Naive thymus-derived CD8-positive, alpha-beta T cell (primary cell): Measurements from ENCODE around the gene SERAC1. TPM values are rescaled to one million over a fixed set of nuclear protein-coding genes. Genes with fewer than 3 reads are reported as not detected.

Experiments used
- ATAC-seq, 2 donors: fragments of 150-1000 bp; cut with Tn5 transposase in 1 of 2; sonication (Bioruptor Pico), chemical (Tn5 transposase) in 1 of 2; 1 replicate in 1 of 2; 2 replicates in 1 of 2; pipeline ENCODE4 v1.10.0; 2021; ENCODE audit warnings: mild to moderate bottlenecking in 2 of 2, moderate library complexity in 2 of 2
- POLR2A ChIA-PET: fragments of 350-600 bp; sonication (Branson Sonifier 250); formaldehyde crosslinking; loops from one replicate; lab custom pipeline; 2021; ENCODE audit warnings: antibody characterized with exemption; lab: Charles Lee
- DNase-seq, 10 donors: peaks; one replicate each; pipeline versions ENCODE4 v3.0.0 to v3.0.0-alpha.2; 2020 to 2022
- H3K27ac Mint-ChIP-seq, 10 donors: one replicate each; pipeline ENCODE4 v1.8.0; 2020 to 2022; ENCODE audit warnings: mild to moderate bottlenecking in 10 of 10, mixed read lengths in 10 of 10, moderate library complexity in 4 of 10, inconsistent platforms in 1 of 10
- H3K27me3 Mint-ChIP-seq, 5 donors: one replicate each; pipeline ENCODE4 v1.8.0; 2021 to 2022; ENCODE audit warnings: mixed read lengths in 5 of 5
- H3K36me3 Mint-ChIP-seq, 3 donors: one replicate each; pipeline ENCODE4 v1.8.0; 2020 to 2022; ENCODE audit warnings: mixed read lengths in 3 of 3, mild to moderate bottlenecking in 2 of 3, inconsistent platforms in 1 of 3
- H3K4me1 Mint-ChIP-seq, 4 donors: one replicate each; pipeline ENCODE4 v1.8.0; 2021 to 2022; ENCODE audit warnings: mixed read lengths in 4 of 4
- H3K4me3 Mint-ChIP-seq, 10 donors: one replicate each; pipeline ENCODE4 v1.8.0; 2020 to 2022; ENCODE audit warnings: mild to moderate bottlenecking in 10 of 10, mixed read lengths in 10 of 10, moderate library complexity in 6 of 10, inconsistent platforms in 1 of 10
- H3K9me3 Mint-ChIP-seq, 9 donors: one replicate each; pipeline ENCODE4 v1.8.0; 2020 to 2022; ENCODE audit warnings: mixed read lengths in 9 of 9, mild to moderate bottlenecking in 3 of 9, inconsistent platforms in 1 of 9, moderate library complexity in 1 of 9
- polyA plus RNA-seq, 3 donors: library from polyadenylated mRNA; unstranded; fragments of 300-500 nt; fragmentation: Illumina TruSeq; gene quantifications; one replicate each; pipeline ENCODE4 v1.2.3, GENCODE V29; 2021
- total RNA-seq, 8 experiments: library from RNA in 2 of 8; stranded (reverse) in 2 of 8; gene quantifications; one replicate each; pipeline ENCODE4 v1.2.3 and lab custom pipeline; 2021 to 2026

SERAC1 gene
- total and polyA plus RNA-seq, 5 experiments from 2014 or later: 2.1 to 3.8 (median 3.2) TPM

DNA sequence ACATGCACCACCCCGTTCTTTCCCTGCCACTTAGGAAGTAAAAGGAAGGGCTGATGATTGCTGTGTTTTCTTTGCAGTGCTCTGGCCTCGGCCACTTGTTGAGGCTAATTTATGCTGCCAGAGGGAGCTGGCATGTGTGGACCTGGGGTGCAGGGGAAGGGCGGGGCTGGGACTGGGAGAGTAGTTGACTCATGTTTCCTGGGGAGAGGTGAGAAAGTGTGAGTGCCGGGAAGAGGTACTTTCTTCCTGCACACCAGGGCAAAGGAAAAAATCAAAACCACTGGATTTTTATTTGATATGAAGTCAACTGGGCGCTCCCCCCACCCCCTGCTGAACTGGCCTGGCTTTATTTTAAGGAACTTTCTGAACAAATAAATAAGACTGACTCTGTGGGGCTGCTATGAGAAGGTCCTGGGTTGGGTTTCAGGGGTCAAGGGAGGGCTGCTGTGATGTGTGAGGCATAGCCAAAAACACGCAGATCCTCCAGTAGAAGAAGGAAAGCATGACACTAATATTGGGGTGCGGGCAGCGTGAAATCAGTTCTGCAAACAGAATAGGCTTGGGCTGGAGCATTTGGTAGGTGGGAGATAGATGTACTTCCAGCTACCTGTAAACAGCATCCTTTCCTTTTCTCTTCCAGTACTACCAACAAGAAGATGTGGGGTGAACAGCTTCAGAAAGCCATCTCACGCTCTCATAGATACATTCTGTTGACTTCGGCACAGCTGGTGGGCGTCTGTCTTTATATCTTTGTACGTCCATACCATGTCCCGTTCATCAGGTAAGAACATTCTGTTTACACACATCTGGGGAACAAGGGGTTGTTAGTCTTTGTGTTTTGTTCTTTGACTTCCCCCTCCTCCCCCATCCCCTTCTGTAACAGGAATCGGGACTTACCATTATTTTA is 98.9 kb downstream of the SERAC1 start:
- Mint-ChIP-seq H3K9me3 (no peaks in the 10 kb centered on the region), H3K4me1 (peaks cover 4 to 11% (median 9%) of the 10 kb centered on the region in 4 donors), H3K27ac (peak overlapping the region in 9 of 10 donors; percentile 5 to 89 (median 64)), H3K4me3 (no peak overlapping the region), H3K27me3 (no peaks in the 10 kb centered on the region), H3K36me3 (peaks cover 0 to 71% (median 5%) of the 10 kb centered on the region in 3 donors)
- no peak for ATAC-seq
- POLR2A ChIA-PET: interaction anchor here (0.5 to 3.0 kb wide), 3 partner anchors 9 to 40 kb away, joined by 3 to 7 read pairs (median 3); no protein-coding TSS in a partner anchor
- DNase-seq: no peak

DNA sequence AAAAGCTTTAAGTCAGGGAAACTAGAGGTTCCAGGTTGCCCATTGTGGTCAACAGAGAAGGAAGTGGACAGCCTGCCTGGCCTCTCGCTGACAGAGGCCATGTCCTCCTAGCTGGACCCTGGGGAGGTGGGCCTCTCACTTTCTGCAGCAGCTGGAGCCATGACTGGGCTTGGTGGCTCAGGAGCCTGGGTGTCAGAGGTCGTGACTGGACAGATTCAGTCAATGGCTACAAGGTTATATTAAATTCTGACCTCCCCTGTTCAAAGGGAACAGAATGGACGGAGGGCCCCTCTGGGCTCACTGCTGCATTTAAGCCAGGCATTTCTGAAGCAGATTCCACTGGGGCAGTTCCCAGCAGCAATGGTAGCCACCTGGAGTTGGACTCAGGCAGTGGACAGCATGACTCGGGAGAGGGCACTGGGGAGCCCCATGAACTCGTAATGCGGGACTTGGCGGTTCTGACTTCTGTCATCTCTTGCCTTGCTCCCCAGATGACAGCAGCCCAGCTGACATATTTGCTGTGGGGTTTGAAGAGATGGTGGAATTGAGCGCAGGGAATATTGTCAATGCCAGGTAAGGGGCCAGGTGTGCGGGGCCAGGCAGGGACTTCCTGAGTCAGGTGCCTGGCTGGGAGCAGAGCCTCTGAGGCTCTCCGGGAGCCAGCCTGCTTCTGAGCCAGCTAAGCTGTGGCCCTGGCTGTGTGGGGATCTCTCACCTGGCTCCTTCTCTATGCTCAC is 99.7 kb downstream of the SERAC1 start:
- H3K27me3 Mint-ChIP-seq: no peaks in the 10 kb centered on the region
- ATAC-seq: no peak
- H3K36me3 Mint-ChIP-seq: peaks cover 0 to 72% (median 2%) of the 10 kb centered on the region in 3 donors
- H3K27ac Mint-ChIP-seq: peak overlapping the region in 6 of 10 donors; percentile 56 to 78 (median 67)
- POLR2A ChIA-PET: interaction anchor here (0.6 kb wide), 1 partner anchor 110 kb away, joined by 3 read pairs; no protein-coding TSS in a partner anchor
- peaks cover 4 to 11% (median 8%) of the 10 kb centered on the region in 4 donors for H3K4me1 Mint-ChIP-seq
- H3K9me3 Mint-ChIP-seq: no peaks in the 10 kb centered on the region
- DNase-seq: peak in 1 of 10 donors; percentile 16
- H3K4me3 Mint-ChIP-seq: peak overlapping the region in 1 of 10 donors; percentile 51

DNA sequence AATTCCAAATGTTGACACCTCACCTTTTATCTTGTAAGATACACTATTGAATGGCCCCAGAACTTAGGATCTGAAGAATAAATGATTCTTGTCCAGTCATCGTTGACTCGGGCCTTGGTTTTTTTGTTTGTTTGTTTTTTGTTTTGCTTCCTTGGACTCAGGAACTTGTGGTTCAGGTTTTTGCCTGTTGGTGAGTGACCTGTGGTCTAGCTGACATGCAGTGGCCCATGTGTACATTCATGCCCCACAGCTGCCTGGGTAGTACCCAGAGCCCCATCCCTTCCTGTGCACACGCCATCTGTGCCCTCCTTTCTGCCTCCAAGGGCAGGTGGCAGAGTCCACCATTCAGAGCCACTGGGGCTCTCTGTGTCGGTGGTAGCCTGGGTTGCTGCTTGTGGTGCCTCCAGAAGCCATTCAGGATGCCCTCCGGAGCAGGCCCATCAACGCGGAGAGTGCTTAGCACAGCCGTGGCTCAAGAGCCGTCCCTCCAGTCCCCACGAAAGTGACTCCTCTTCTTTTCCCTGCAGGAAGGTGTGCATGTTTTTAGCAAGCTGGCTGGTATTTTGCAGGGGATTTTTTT is 100.5 kb downstream of the SERAC1 start:
- Mint-ChIP-seq H3K36me3 (peaks cover 0 to 76% (median 4%) of the 10 kb centered on the region in 3 donors), H3K9me3 (no peaks in the 10 kb centered on the region), H3K4me3 (no peak overlapping the region), H3K27ac (peak overlapping the region in 3 of 10 donors; percentile 28 to 68 (median 66)), H3K27me3 (no peaks in the 10 kb centered on the region), H3K4me1 (peaks cover 4 to 11% (median 8%) of the 10 kb centered on the region in 4 donors)
- ATAC-seq (no peak), DNase-seq (peak in 1 of 10 donors; percentile 19)
- POLR2A ChIA-PET: interaction anchor here (0.6 to 1.6 kb wide), 2 partner anchors 77 to 109 kb away, joined by 3 to 4 read pairs; no protein-coding TSS in a partner anchor

DNA sequence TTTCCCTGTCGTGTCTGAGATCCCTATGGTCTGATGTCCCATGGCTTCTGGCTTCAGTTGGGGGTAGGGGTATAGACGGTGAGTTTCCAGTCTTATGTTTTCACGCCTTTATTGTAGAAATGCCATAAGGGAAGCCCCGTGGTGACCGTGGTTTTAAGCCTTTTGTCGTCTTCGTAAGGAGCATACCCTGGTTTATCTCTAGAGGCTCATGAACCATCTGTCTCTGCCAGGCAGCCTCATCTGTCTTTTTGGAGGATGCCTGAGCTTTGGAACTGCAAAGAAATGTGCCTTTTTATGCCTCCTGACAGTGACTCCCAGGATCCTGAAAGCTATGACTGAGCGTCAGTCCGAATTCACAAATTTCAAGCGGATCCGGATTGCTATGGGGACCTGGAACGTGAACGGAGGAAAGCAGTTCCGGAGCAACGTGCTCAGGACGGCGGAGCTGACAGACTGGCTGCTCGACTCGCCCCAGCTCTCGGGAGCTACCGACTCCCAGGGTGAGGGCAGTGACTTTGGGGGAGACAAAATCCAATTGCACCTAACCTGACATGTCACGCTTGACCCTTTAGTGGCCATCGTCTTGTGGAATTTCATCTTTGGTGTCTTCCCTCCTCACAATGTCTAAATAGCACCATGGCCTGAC is 101.8 kb downstream of the SERAC1 start:
- Mint-ChIP-seq H3K27me3 (no peaks in the 10 kb centered on the region), H3K36me3 (peaks cover 0 to 71% (median 13%) of the 10 kb centered on the region in 3 donors), H3K4me1 (peaks cover 0 to 5% (median 1%) of the 10 kb centered on the region in 4 donors), H3K27ac (peak overlapping the region in 4 of 10 donors; percentile 41 to 62 (median 42)), H3K4me3 (no peak overlapping the region), H3K9me3 (no peaks in the 10 kb centered on the region)
- DNase-seq (no peak), ATAC-seq (no peak)
- POLR2A ChIA-PET: interaction anchor here (1.6 kb wide), 1 partner anchor 76 kb away, joined by 4 read pairs; no protein-coding TSS in a partner anchor

DNA sequence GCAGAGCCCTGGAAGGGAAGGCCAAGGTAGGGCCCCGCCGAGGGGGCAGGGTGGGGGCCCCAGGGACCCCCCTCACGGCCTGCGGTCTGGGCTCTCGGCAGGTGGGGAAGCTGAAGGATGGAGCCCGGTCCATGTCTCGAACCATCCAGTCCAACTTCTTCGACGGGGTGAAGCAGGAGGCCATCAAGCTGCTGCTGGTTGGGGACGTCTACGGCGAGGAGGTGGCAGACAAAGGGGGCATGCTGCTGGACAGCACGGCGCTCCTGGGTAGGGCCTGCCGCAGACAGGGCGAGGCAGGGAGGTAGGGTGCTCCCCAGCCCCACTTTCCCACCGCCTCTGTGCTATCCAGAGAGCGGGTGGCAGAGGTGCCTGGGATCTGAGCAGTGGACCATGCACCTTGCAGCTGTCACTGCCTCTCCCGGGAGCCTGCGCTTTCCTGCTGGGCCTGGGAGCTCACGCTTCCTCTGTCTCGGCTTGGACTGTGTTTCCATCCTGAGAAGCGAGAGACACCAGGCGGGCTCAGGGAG is 103.3 kb downstream of the SERAC1 start:
- H3K27ac Mint-ChIP-seq: peak overlapping the region in 1 of 10 donors; percentile 52
- peaks cover 0 to 11% (median 8%) of the 10 kb centered on the region in 4 donors for H3K4me1 Mint-ChIP-seq
- H3K9me3 Mint-ChIP-seq: no peaks in the 10 kb centered on the region
- H3K4me3 Mint-ChIP-seq: no peak overlapping the region
- no peaks in the 10 kb centered on the region for H3K27me3 Mint-ChIP-seq
- peaks cover 0 to 58% (median 13%) of the 10 kb centered on the region in 3 donors for H3K36me3 Mint-ChIP-seq
- ATAC-seq (no peak), DNase-seq (no peak)
- POLR2A ChIA-PET: interaction anchor here (1.3 kb wide), 1 partner anchor 16 kb away, joined by 3 read pairs; no protein-coding TSS in a partner anchor

DNA sequence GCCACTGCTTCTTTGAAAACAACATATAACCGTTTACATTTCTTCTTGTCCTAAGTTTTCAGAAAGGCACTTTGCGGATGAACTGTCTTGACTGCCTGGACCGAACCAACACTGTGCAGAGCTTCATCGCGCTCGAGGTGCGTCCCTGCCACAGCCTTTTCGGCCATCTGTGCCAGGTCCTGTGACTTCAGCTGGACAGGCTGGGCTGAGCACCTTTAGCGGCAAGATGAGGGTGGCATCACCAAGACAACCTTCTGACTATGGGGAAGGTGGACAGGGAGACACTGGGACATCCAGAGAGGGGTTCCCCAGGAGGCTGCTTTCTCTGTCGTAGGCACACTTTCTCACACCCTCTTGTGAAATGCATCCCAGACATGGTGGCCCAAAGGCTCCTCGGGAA is 104.3 kb downstream of the SERAC1 start:
- POLR2A ChIA-PET: interaction anchor here (0.8 kb wide), 1 partner anchor 80 kb away, joined by 3 read pairs; no protein-coding TSS in a partner anchor
- Mint-ChIP-seq H3K4me3 (no peak overlapping the region), H3K36me3 (peaks cover 0 to 49% (median 11%) of the 10 kb centered on the region in 3 donors), H3K9me3 (no peaks in the 10 kb centered on the region), H3K27ac (peak overlapping the region in 1 of 10 donors; percentile 62), H3K4me1 (peaks cover 0 to 14% (median 9%) of the 10 kb centered on the region in 4 donors), H3K27me3 (no peaks in the 10 kb centered on the region)
- DNase-seq (no peak), ATAC-seq (no peak)

DNA sequence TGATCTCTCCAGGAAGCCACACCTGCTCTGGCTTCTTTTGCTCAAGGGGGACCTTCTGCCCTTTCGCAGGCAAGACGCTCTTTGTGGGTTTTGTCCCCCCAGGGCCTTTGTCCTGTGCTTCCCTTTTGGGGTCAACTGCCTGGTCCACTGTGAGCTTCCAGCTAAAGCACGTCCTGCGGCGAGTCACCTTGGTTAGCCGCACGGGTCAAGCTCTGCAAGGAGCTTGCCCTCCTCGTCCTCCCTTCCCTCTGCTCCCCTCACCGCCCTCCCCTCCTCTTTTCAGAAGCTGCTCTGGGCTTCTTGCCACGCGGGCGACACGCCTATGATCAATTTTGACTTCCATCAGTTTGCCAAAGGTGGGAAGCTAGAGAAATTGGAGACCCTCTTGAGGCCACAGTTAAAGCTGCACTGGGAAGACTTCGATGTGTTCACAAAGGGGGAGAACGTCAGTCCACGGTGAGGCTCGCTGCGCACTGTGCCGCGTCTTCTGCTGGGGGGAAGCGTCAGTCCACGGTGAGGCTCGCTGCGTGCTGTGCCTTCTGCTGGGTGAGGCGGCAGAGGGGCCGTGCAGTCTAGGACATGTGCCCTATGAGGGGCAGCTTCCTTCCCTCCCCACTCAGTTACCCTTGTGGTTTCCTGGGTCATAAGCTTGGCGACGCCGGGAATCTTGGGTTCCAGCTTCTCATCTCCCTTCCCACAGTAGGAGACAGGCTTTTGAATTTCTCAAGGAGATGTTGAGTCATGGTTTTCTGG is 106.2 kb downstream of the SERAC1 start:
- DNase-seq (no peak), ATAC-seq (no peak)
- POLR2A ChIA-PET: interaction anchor here (1.4 kb wide), 1 partner anchor 13 kb away, joined by 5 read pairs; no protein-coding TSS in a partner anchor
- Mint-ChIP-seq H3K36me3 (peaks cover 0 to 35% (median 11%) of the 10 kb centered on the region in 3 donors), H3K27ac (peak overlapping the region in 4 of 10 donors; percentile 59 to 81 (median 69)), H3K4me1 (peaks cover 8 to 26% (median 23%) of the 10 kb centered on the region in 4 donors), H3K27me3 (no peaks in the 10 kb centered on the region), H3K4me3 (no peak overlapping the region), H3K9me3 (no peaks in the 10 kb centered on the region)

DNA sequence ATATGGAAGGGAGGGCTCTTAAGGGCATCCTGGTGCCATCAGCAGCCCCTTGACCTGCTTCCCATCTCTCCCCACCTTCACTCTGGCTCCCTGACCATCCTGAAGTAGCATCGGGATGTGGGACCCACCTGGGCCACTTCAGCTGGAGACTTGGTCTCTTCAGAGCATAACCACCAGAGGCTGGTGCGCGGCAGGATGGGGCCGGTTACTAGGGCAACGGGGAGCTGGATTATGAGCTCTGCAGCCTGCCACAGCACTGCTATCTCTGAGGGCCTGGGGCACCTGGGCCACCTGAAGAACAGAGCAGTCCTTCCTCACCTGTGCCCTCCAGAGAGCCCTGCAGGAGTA is 106.7 kb downstream of the SERAC1 start:
- no peak overlapping the region for H3K4me3 Mint-ChIP-seq

DNA sequence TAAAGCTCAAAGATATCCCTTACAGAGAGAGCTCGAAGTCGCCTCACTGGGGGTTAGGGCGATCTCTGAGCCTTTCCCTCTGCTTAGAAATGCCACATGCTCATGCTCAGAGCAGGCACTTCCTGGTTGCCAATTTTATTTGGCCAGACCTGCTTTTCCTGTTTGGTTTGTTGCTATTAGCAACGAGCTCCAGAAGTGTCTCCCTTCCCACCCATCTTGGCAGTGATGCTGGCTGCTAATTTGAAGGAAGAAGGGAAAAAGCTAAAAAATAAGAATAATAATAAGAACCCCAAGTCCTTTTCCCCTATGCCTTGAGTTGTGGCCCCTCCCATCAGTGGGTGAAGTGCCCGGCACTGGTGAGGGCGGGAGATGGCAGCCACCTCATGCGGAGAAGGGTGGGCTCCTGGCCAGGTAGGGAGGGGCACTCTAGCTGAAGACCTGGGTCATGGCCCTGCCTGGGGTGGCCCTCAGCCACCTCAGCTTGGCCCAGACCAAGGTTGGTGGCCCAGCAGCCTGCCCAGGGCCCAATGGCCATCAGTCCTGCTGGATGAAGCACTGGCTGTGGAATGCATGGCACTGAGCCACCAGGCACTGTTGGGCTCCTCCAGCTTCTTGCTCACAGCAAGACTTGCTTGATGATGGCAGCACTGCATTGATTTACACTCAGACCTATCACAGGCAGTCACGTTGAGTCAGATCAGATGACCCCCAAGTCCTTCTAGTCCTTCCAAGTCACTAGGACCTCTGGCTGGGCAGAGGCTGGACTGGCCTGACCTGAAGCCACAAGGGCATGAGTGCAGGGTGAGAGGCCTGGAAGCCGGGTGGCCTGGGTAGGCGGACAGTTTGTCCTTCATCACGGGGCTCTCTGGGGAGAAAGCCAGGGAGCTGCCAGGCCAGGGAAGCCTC is 107.4 kb downstream of the SERAC1 start:
- Mint-ChIP-seq H3K9me3 (no peaks in the 10 kb centered on the region), H3K4me1 (peaks cover 8 to 27% (median 23%) of the 10 kb centered on the region in 4 donors), H3K27ac (peak overlapping the region in 9 of 10 donors; percentile 30 to 88 (median 70)), H3K27me3 (no peaks in the 10 kb centered on the region), H3K36me3 (peaks cover 0 to 33% (median 11%) of the 10 kb centered on the region in 3 donors), H3K4me3 (peak overlapping the region in 2 of 10 donors; percentile 30 to 55)
- POLR2A ChIA-PET: interaction anchor here (0.9 to 1.4 kb wide), 3 partner anchors 9 to 34 kb away, joined by 3 read pairs; no protein-coding TSS in a partner anchor
- ATAC-seq (peak; percentile 65 to 73), DNase-seq (peak in 2 of 10 donors; percentile 6 to 21)

More for the DNA sequence above, 106.7 kb downstream of the SERAC1 start:
- no peak for ATAC-seq
- POLR2A ChIA-PET: interaction anchor here (1.4 kb wide), 1 partner anchor 8 kb away, joined by 3 read pairs; no protein-coding TSS in a partner anchor
- no peak for DNase-seq
- peak overlapping the region in 2 of 10 donors; percentile 22 to 62 for H3K27ac Mint-ChIP-seq
- peaks cover 8 to 27% (median 23%) of the 10 kb centered on the region in 4 donors for H3K4me1 Mint-ChIP-seq
- H3K27me3 Mint-ChIP-seq: no peaks in the 10 kb centered on the region
- no peaks in the 10 kb centered on the region for H3K9me3 Mint-ChIP-seq
- H3K36me3 Mint-ChIP-seq: peaks cover 0 to 35% (median 11%) of the 10 kb centered on the region in 3 donors
